ENCODE results near the gene CAND2. TPM values are rescaled to one million over a fixed set of nuclear protein-coding genes. Genes with fewer than 3 reads are reported as not detected.
A peak's percentile ranks its signal among the peaks of the same experiment; 100 is the strongest.

CAND2 gene
- total and polyA plus RNA-seq, 10 of the 15 experiments (the other 5 are each of a cell fraction or from before 2014, with no cell fraction given) = 0.03 to 1.9 (median 0.52) TPM

GRCh38 chr3:12870942-12871341 lies 74.5 kb downstream of the CAND2 start:
- H3K9ac ChIP-seq (ENCODE audit: control insufficient read depth, insufficient read depth, low read length) = no peak overlapping the region
- H3K27ac ChIP-seq (ENCODE audit: control insufficient read depth, insufficient read depth) = peak overlapping the region; percentile 37
- ChIA-PET RAD21 (ENCODE audit: unreplicated experiment) (interaction anchor here (1.1 to 2.4 kb wide), 4 partner anchors 14 to 21 kb away, joined by 5 to 9 read pairs (median 7); no protein-coding TSS in a partner anchor), POLR2A (interaction anchor here (2.8 kb wide), 1 partner anchor 19 kb away, joined by 7 read pairs; no protein-coding TSS in a partner anchor), SMC1A (ENCODE audit: uncharacterized antibody, unreplicated experiment) (interaction anchor here (6.7 kb wide), 1 partner anchor 18 kb away, joined by 103 read pairs; no protein-coding TSS in a partner anchor), CTCF (interaction anchor here (0.7 to 15.3 kb wide), 6 partner anchors 9 to 113 kb away, joined by 3 to 271 read pairs (median 4); partner anchors contain the start of gene RPL32)
- BruUV-seq (replicated peaks) = no TSS peak
- DNase-seq (ENCODE audit: low read depth, low spot score) (no peak), FAIRE-seq (peak; percentile 85), ATAC-seq (peak; percentile 75)
- no peaks in the 10 kb centered on the region for H4K20me1 ChIP-seq (ENCODE audit: control insufficient read depth, insufficient read depth)
- in situ Hi-C loops (cut with MboI) (loop anchor here (5.0 kb wide), 1 partner anchor 959 kb away; no protein-coding TSS in a partner anchor), intact Hi-C loops (cut with micrococcal nuclease; ENCODE audit: unreplicated experiment) (no loop called here)
- peaks cover 32% of the 10 kb centered on the region for H3K4me1 ChIP-seq (ENCODE audit: control insufficient read depth, insufficient read depth, low read length)
- 22% methylated on average over 9 of the region's 9 CpGs for WGBS (ENCODE audit: insufficient coverage, insufficient replicate concordance, low lambda C conversion rate, missing lambda C conversion rate)
- H3K79me2 ChIP-seq (ENCODE audit: control insufficient read depth, insufficient read depth, low read length) = no peaks in the 10 kb centered on the region
- peak overlapping the region; percentile 75 for H3K4me2 ChIP-seq (ENCODE audit: control insufficient read depth, insufficient read depth)
- H2AFZ ChIP-seq (ENCODE audit: control insufficient read depth, low read depth, low read length) = peak overlapping the region; percentile 65
- no peaks in the 10 kb centered on the region for H3K9me3 ChIP-seq (replicated peaks; ENCODE audit: control insufficient read depth, insufficient read depth, low read length)
- H3K36me3 ChIP-seq (ENCODE audit: control insufficient read depth in 2 of 2, insufficient read depth in 2 of 2, low read length in 1 of 2) = no peaks in the 10 kb centered on the region
- H3K4me3 ChIP-seq = peak overlapping the region; percentile 10; the same call in 1 of the 2 replicates
- H3K27me3 ChIP-seq (replicated peaks in 1 of 2; ENCODE audit: control insufficient read depth in 2 of 2, insufficient read depth in 2 of 2, low read length in 1 of 2) = no peaks in the 10 kb centered on the region; a peak in 1 of 4 replicates
- TF ChIP-seq, protein P1, sequence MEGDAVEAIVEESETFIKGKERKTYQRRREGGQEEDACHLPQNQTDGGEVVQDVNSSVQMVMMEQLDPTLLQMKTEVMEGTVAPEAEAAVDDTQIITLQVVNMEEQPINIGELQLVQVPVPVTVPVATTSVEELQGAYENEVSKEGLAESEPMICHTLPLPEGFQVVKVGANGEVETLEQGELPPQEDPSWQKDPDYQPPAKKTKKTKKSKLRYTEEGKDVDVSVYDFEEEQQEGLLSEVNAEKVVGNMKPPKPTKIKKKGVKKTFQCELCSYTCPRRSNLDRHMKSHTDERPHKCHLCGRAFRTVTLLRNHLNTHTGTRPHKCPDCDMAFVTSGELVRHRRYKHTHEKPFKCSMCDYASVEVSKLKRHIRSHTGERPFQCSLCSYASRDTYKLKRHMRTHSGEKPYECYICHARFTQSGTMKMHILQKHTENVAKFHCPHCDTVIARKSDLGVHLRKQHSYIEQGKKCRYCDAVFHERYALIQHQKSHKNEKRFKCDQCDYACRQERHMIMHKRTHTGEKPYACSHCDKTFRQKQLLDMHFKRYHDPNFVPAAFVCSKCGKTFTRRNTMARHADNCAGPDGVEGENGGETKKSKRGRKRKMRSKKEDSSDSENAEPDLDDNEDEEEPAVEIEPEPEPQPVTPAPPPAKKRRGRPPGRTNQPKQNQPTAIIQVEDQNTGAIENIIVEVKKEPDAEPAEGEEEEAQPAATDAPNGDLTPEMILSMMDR (IDR thresholded peaks at IDR 0.05 in 2 of 3, conservative IDR thresholded peaks at IDR 0.05 in 1 of 3; ENCODE audit: control insufficient read depth in 2 of 3, extremely low read depth in 1 of 3, insufficient read depth in 1 of 3, low read depth in 3 of 3, low read length in 3 of 3) = 0 out of 6 replicates have a peak, but pooled peaks of 1 of the 3 experiments have one; percentile 6
- TF ChIP-seq, protein P2, sequence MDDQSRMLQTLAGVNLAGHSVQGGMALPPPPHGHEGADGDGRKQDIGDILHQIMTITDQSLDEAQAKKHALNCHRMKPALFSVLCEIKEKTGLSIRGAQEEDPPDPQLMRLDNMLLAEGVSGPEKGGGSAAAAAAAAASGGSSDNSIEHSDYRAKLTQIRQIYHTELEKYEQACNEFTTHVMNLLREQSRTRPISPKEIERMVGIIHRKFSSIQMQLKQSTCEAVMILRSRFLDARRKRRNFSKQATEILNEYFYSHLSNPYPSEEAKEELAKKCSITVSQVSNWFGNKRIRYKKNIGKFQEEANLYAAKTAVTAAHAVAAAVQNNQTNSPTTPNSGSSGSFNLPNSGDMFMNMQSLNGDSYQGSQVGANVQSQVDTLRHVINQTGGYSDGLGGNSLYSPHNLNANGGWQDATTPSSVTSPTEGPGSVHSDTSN (IDR thresholded peaks at IDR 0.05; ENCODE audit: insufficient replicate concordance, low read depth, low read length) = no peak
- TF ChIP-seq CREB1 (IDR thresholded peaks at IDR 0.05; ENCODE audit: low read depth) (peak; percentile 62; the same call in 1 of the 2 replicates), E4F1 (IDR thresholded peaks at IDR 0.05; ENCODE audit: borderline replicate concordance, partially characterized antibody) (no peak), LARP7 (IDR thresholded peaks at IDR 0.05) (no peak), CREM (IDR thresholded peaks at IDR 0.05; ENCODE audit: low read depth) (peak; percentile 59; the same call in 1 of the 2 replicates), ATF7 (IDR thresholded peaks at IDR 0.05; ENCODE audit: low read depth) (peak; percentile 70)

Data from GM12878 (cell line).